ENCODE results near the gene IL11.
"Not testable (repeated sequence)": the region's sequence is repeated elsewhere in the genome, so short reads cannot be mapped to it uniquely, and the experiment has no call there.

IL11 gene

GRCh38 chr19:55370305-55370988 is at the start of gene IL11:
IL11 (minus strand) TSS chr19:55370463; CDS start chr19:55370310, 153 bp downstream.
- DNase-seq: no peak

GRCh38 chr19:55419624-55420236 is 49.5 kb upstream of the IL11 start:
- DNase-seq: no peak

- no peak for DNase-seq
Observed at GRCh38 chr19:55419103-55419502, 48.8 kb upstream of the IL11 start.

GRCh38 chr19:55418185-55418584 is 47.9 kb upstream of the IL11 start:
- peak; percentile 73 for DNase-seq

- no peak for DNase-seq
Observed at GRCh38 chr19:55410168-55410567, 39.9 kb upstream of the IL11 start.

GRCh38 chr19:55409179-55409578 is 38.9 kb upstream of the IL11 start:
- not testable (repeated sequence) for DNase-seq

GRCh38 chr19:55408533-55408872 is 38.2 kb upstream of the IL11 start:
- no peak for DNase-seq

GRCh38 chr19:55407800-55408532 is 37.7 kb upstream of the IL11 start:
- peak; percentile 99 for DNase-seq

GRCh38 chr19:55407550-55407799 is 37.2 kb upstream of the IL11 start, which contains the start of gene UBE2S:
UBE2S (minus strand) TSS chr19:55407788; CDS start chr19:55407589, 199 bp downstream.
- not testable (repeated sequence) for DNase-seq

- peak; percentile 80 for DNase-seq
Observed at GRCh38 chr19:55406826-55407549, 36.7 kb upstream of the IL11 start.

GRCh38 chr19:55406091-55406825 is 36.0 kb upstream of the IL11 start:
- no peak for DNase-seq

GRCh38 chr19:55405638-55406037 is 35.4 kb upstream of the IL11 start:
- no peak for DNase-seq

- DNase-seq: no peak
Observed at GRCh38 chr19:55402509-55402908, 32.2 kb upstream of the IL11 start.

- not testable (repeated sequence) for DNase-seq
Observed at GRCh38 chr19:55401390-55401789, 31.1 kb upstream of the IL11 start.

- no peak for DNase-seq
Observed at GRCh38 chr19:55400281-55401087, 30.2 kb upstream of the IL11 start.

GRCh38 chr19:55398200-55398925 is 28.1 kb upstream of the IL11 start:
- DNase-seq: no peak

- no peak for DNase-seq
Observed at GRCh38 chr19:55392820-55393761, 22.8 kb upstream of the IL11 start.

GRCh38 chr19:55391702-55392615 is 21.7 kb upstream of the IL11 start:
- no peak for DNase-seq

- no peak for DNase-seq
Observed at GRCh38 chr19:55391191-55391670, 21.0 kb upstream of the IL11 start.

Measured in activated effector memory CD4-positive, alpha-beta T cell treated with anti-CD3 and anti-CD28 coated beads, Interleukin-2, amount 50 U/mL, for 16 hours (primary cell).